Stimulated activated CD8-positive, alpha-beta memory T cell treated with anti-CD3 and anti-CD28 coated beads, Interleukin-4, amount 100 ng/mL, for 48 hours (primary cell): ENCODE data around the gene ITPR2.
"Not testable (repeated sequence)": the region's sequence is repeated elsewhere in the genome, so short reads cannot be mapped to it uniquely, and the experiment has no call there.

ENCODE experiments used
- DNase-seq: peaks from one replicate; pipeline ENCODE4 v3.0.0-alpha.2; 2020

Gene ITPR2

DNA sequence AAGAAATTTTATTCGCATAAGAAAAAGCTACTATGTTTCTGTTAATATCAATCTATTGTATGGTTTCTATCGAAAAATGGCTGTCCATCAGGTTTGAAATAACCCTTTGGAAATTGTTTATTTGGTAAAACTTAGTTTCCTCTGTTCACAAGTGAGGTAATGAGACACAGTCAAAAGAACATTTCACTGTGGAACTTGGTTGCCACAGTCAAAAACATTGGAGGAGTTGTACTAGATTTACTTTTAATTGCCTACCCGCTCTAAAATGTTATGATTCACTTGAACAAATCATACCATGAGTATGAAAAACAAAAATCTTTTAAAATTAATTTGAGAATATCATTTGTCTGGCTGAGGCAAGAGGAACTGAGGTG is 46.5 kb downstream of the ITPR2 start:
- no peak for DNase-seq

DNA sequence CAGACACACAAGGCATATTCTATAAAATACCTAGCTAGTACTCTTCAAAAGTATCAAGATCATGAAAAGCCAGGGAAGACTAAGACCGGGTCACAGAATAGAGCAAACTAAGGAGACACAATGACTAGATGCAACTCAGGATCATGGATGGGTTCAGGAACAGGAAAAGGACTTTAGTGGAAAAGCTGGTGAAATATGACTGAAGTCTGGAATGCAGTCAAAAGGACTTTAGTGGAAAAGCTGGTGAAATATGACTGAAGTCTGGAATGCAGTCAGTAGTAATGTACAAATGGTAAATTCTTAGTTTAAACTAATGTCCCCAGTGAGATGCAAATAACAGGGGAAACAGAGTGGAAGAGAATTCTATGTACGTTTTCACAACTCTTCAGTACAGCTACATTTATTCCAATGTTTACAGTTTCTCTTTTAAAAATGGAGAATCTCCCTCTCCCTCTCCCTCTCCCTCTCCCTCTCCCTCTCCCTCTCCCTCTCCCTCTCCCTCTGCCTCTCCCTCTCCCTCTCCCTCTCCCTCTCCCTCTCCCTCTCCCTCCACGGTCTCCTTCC is 49.1 kb downstream of the ITPR2 start:
- not testable (repeated sequence) for DNase-seq

DNA sequence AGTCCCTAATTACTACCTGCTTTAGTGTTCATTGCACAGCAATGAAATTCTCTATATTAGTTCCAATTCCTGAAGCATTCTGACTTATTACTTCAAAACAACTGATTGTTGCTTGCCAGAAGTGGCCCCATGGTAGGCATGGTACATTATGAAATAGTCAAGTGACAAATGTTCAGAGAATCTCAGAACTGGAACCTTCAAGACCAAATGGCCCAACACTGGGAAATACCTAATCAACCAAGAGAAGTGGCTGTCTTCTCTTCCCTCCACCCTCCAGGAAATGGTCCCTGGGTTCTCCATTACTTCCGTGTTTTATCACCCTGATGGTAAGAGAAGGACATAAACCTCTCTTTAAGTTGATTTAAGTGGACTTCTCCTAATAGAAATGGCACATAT is 49.9 kb downstream of the ITPR2 start:
- DNase-seq, result no peak

DNA sequence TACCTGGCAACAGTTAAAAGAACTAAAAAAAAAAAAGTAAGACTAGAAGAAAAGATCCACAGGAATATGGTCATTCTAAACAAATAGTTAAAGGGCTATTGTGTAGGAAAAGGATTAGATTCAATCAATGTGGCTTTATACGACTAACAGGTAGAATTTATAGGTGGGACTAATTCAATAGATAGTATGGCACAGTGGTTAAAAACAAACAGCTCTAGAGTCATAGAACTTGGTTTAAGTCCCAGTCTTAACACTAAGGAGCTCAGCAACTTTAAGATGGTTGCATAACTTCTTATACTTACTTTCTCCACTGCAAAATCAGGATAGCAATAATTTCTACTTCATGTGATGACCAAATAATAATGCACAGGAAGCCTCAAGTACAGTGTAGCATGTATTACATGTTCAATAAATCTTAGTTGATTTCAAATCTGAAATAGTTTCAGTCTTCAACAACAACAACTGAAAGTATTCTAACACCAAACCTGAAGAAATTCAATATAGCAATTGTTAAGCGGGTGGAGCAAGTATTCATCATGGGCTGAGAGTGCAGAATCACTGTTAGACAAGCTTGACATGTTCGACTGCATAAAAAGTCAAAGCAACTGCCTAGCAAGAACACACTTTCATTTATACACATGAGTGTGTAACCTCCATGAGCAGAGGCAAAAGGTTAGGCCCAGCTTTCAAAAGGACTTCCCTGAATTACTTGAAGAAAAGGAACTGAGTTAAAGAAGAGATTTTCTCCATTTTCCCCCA is 50.4 kb downstream of the ITPR2 start:
- no peak for DNase-seq

DNA sequence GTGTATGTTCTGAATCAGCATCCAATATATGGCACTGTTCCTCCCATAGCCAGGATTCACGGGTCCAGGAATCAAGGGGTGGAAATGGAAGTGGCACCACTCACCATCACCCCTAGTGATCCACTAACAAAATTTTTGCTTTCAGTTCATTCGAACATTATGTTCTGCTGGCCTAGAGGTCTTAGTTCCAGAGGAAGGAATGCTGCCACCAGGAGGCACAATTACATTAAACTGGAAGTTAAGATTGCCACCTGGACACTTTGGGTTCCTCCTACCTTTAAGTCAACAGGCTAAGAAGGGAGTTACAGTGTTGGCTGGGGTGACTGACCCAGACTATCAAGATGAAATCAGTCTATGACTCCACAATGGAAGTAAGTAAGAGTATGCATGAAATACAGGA is 52.3 kb downstream of the ITPR2 start:
- DNase-seq, result not testable (repeated sequence)

DNA sequence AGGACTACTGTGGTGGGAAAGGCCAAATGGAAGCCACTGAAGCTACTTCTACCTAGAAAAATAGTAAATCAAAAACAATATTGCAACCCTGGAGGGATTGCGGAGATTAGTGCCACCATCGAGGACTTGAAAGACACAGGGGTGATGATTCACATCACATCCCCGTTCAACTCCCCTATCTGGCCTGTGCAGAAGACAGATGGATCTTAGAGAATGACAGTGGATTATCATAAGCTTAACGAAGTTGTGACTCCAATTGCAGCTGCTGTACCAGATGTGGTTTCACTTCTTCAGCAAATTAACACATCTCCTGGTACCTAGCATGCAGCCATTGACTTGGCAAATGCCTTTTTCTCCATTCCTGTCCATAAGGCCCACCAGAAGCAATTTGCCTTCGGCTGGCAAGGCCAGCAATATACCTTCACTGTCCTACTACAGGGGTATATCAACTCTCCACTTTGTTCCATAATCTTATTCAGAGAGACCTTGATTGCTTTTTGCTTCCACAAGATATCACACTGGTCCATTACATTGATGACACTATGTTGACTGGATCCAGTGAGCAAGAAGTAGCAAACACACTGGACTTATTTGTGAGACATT is 54.7 kb downstream of the ITPR2 start:
- not testable (repeated sequence) for DNase-seq

DNA sequence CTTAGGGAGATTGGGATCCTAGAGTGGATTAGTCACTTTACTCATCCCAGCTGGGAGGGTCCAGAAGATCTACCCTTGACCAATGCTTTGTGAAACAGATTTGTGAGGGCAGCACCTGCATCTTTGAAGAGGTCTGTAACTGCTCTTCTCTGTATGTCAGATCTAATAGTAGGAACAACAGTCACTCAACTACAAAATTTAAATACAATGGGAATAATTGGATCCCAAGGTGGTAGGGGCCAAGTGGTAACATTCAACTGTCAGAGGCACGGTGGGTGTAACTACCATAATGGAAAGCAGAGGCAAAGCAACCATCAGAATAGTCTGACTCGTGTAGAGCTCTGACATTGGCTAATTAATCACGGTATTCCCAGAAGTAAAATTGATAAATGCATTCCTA is 55.8 kb downstream of the ITPR2 start:
- no peak for DNase-seq

DNA sequence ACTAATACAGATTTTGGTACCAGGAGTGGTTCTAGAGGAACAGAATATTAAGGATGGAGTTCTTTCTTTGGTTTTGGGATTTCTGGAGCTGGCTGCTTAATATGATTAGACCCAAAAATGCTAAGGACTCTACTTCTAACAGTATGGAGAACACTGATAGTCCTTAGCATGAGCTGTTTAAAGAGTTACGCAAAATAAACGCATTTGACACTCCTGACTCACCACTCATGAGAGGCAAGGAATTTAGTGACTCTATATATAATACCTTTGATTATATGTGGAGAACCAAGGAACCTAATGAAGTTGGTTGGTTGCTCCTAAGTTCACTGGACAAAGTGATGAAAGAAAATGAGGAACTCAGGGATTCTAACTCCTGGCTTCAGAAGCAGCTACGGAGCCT is 57.0 kb downstream of the ITPR2 start:
- not testable (repeated sequence) for DNase-seq

DNA sequence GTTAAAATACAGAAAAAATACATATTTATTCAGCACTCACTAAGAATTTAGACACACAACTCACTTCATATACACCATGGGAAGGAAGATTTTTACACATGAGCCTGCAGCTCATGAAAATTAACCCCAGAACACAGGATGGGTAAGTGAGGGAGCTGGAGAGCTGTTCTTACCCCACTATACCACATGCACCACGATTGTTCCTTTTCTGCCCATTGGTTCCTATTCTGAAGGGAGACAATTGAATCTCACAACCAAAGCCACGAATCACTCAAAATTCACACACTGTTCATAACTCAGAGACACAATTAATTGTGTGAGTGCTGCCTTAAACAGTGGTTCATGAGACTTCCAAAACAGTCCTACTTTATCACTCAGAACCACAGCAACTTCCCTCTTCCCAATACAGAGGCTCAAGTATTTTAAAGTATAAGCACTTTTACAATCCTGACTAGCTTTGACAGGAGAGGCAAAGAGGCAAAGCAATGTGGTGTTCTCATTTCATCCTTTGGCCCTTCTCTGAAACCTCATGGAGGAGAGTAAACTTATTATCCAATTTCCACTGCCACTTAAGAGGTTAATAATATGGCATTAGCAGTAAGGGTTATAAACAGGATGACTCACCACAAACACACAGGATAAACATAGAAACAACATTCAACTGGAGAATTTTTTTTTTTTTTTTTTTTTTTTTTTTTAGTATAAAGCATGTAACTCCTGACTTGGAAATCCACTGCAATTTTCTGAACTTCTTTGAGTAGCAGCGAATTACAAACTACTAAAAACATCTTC is 59.5 kb downstream of the ITPR2 start:
- no peak for DNase-seq

DNA sequence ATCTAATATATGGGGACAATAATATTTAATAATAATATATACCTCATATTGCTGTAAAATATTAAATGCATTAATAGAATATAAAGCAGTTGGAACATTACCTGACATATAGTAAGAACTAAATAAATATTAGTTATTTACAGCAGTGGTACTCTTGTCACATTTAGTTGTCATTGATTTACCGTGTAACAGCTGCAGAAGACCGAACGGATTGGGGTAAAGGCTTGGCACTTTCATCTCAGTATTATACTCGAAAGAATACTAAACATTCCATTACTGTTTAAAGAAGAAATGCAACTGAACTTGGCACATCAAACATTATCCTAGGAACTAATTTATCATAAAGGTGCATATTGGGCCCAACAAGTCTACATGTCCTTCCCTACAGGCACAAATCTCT is 61.1 kb downstream of the ITPR2 start:
- no peak for DNase-seq

DNA sequence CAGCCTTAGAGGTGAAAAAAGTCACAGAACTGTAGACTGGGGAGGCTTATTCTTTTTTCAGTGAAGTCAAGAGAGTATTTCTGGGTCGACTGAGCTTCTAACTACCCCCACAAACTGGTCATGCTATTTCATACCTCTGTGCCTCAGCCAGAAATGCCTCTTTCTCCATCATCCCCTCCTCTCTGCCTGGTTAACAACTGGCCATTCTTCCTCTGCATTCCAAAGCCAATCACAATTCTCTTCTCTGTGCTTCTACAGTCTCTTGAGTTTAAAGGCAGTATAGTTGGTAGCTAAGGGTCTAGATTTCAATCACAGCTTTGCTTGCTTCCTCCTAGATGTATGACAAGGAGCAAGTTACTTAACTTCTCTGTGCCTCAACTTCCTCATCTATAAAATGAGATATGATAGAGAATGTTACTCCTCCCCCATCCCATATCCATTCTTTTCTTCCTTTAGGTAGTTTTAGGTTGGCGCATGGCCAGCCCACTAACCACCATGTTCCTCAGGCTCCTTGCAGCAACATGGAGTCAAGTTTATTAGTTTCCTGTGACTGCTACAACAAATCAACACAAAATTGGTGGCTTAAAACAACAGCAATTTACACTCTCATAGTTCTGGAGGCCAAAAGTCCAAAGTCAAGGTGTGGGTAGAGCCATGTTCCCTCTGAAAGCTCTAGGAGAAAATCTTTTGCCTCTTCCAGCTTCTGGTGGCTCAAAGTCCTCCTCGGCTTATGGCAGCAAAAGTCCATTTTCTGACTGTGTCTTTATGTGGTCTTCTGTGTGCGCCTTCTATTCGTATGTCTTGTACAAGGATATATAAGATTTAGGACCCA is 62.5 kb downstream of the ITPR2 start:
- DNase-seq, result no peak

DNA sequence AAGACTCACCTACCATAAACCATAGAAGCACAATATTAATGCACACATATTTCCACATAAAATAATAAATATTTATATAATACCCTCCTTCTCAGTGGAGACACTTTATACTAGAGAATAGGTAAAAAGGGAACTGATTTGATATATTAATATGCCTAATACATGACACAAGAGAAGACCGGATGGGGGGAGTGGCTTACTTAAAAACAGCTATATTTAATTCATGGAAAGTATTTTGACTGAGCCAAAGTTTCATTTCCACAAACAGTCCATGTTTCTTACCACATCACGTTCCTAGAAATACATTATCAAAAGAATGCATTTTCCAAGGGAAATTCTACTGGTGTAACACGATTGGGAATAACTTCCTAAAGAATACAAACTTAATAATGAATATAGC is 63.4 kb downstream of the ITPR2 start:
- no peak for DNase-seq

DNA sequence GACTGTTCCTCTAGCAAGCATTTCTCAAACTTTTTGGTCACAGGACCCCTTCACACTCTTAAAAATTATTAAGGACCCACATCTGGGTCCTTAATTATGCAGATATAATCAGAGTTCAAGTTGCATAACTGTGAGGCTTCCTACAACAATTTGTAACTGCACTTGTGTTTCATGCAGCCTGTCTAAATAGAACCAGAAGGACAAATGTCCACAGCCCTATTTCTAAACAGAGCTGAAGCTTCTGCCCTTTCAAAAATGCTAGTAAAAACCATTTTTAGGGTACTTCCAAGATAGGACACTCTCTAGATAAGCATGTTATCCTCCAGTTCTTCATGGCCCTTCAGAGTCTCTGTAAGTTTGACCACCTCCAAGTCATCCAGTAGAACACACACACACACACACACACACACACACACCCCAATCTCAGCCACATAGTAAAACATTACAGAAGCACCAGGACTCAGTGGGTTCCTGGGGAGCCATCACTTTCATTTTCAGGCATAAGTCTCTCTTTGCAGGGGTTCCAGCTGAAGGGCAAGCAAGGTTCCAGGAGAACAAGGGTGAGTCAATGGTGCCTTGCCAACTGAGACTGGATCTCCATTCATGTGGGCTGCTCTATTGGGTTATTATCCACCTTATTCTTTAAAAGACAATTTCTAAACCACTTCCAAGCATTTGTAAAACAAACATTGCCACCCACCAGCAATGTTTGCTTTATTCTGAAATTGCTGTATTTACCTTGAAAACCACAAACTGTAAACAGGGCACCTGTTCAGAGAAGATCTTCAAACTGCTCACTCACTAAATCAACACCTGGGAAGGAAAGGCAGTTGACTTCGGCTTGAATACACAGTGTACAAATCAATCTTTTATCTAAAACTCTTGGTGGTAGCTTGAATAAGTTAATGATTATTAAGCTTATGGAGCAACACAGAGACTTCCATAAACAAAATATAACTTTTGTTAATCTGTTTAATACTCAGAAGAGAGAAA is 64.1 kb downstream of the ITPR2 start:
- DNase-seq, result no peak

DNA sequence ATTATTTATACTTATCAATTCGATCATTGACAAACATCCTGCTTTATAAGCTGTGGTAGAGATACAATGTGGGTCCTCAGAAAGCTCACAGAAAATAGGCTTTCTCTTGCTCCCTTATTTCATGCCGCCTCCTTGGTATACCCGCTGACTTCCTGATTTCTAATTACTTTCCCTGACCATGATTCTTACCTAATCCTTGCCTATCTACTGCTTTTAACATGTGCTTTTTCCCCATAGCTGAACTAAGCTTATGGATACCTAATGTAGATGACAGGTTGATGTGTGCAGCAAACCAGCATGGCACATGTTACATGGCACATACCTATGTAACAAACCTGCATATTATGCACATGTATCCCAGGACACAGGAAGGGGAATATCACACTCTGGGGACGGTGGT is 65.1 kb downstream of the ITPR2 start:
- DNase-seq, result no peak

DNA sequence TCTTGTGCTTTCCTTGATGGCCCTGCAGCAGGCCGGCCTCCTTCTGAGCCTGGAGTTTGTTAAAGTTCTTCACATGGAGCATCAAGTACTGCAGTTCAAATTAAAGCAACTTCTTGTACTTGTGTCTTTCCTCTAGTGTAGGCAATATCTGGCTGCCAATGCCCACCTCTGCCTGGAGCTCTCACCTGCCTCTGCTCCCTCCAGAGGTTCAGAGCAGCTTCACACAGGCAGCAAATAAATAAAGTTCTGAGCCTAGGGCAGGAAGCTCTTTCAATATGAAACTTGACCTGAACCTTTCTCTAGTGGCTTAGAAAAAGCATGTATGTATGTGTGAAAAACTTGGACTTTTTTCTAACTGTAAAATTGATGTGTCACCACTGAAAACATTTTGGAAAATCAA is 65.9 kb downstream of the ITPR2 start:
- DNase-seq, result no peak

DNA sequence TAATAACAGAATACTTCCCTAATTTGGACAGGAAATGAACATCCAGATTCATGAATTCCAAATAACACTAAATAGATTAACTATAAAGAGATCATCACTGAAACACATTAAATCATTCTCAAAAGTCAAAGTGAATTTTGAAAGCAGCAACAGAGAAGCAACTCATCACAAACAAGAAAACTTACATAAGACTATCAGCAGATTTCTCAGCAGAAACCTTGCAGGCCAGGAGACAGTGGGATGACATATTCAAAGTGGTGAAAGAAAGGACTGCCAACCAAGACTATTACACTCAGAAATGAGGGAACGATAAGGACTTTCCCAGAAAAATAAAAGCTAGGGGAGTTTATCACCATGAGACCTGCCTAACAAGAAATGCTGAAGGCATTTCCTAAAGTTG is 70.8 kb downstream of the ITPR2 start:
- no peak for DNase-seq

DNA sequence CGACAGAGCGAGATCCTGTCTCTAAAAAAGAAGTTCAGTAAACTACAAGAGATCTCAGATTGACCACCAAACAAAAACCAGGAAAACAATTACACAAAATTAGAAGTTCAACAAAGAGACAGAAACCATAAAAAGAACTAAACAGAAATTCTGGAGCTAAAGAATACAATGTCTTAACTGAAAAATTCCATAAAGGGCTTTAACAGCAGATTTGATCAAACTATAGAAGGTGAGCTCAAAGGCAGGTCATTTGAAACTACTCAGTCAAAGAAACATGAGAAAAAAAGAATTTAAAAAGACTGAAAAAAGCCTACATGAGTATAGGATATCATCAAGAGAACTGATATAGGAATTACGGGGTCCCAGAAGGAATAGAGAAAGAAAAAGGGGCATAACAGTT is 71.2 kb downstream of the ITPR2 start:
- DNase-seq, result no peak

DNA sequence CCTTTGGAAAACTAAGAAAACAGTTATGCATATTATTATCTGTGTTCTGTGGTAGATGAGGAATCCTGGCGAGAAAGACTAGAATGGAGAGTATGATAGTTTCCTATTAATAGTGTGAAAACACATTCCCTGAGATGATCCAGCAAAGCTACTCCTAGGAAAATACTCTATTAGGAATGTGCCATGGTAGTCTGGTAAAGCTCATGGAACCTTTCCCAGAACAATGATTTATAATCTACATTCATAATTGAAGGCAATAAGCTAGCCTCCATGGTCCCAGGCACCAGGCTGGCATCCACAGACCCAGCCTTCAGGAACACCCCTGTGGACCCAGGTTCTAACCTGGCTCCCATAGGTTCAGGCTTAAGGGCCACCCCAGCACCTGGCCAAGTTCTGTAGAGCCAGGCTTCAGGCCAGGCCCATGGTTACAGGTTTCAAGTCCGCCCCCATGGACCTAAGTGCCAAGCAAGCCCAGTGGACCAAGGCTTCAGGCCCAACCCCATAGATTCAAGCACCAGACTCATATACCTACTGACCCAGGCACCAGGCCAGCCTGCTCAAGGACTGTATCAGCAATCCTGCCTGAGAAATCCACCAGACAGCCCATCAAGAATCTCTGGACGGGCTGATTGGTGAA is 72.2 kb downstream of the ITPR2 start:
- no peak for DNase-seq

DNA sequence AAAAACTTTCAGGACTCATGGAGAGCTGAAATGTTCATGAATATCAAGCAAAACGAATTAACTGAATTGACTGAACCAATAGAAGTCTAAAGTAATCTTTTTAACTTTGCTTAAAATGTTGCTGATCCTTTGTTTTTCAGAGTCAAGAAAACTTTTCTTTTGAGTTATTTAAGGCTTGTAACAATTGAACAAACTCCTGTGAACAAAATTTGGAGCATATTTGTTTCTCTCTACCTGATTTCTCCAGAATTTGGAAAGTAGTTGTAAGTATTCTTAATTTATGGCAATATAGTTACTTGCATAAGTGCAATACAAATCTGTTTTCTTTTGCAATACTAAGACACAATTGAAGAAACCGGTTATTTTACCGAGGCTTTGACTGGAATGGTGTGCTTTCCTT is 77.6 kb downstream of the ITPR2 start:
- DNase-seq, result not testable (repeated sequence)

DNA sequence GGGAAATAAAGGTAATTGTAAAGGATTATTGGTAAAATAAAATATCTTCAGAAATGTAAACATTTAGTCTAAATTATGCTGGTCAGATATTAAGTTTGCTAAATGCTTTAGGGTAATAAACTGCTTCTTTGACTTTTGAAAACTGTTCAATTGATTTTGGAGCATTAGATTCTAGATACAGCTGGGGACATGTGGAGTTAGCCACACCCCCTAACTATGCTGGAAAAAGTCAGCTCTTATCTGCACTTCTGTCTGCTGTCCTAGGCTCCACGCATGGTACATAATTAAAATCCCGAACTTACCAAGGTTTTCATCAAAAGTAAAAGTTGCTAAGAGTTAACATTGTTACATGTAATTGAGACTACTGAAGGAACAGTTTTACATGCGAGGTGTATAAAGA is 78.8 kb downstream of the ITPR2 start:
- no peak for DNase-seq

DNA sequence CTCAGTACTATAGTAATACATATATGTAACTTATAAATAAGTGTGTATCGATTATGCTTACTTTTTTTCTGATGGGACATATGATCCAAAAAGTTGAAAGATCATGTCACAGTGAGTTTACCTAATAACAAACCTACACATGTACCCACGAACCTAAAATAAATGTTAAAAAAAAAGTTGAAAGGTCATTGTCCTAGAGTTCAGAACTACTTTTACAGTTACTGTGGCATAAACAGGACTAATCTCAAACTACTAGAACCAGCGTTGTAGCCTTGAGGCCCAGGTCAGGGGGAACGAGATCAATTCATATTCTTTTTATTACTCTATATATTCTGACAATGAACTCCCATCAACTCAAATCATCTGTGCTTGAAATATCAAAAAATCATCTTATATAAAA is 81.8 kb downstream of the ITPR2 start:
- no peak for DNase-seq
